ENCODE measurements around the gene PCSK5.

- TF ChIP-seq CTCF (conservative IDR thresholded peaks at IDR 0.05; ENCODE audit: low read length): no peak
- no peak for TF ChIP-seq EZH2phosphoT487 (IDR thresholded peaks at IDR 0.05; ENCODE audit: borderline replicate concordance, low read depth, low read length)
Observed at GRCh38 chr9:75953218-75953617, 62.7 kb downstream of the PCSK5 start.

Data from OCI-LY7 (cell line).